ENCODE data around the gene AMMECR1. TPM values are rescaled to one million over a fixed set of nuclear protein-coding genes. Genes with fewer than 3 reads are reported as not detected.

Gene AMMECR1
- total RNA-seq, 1 donor from 2014 or later, result 1.7 TPM

DNA sequence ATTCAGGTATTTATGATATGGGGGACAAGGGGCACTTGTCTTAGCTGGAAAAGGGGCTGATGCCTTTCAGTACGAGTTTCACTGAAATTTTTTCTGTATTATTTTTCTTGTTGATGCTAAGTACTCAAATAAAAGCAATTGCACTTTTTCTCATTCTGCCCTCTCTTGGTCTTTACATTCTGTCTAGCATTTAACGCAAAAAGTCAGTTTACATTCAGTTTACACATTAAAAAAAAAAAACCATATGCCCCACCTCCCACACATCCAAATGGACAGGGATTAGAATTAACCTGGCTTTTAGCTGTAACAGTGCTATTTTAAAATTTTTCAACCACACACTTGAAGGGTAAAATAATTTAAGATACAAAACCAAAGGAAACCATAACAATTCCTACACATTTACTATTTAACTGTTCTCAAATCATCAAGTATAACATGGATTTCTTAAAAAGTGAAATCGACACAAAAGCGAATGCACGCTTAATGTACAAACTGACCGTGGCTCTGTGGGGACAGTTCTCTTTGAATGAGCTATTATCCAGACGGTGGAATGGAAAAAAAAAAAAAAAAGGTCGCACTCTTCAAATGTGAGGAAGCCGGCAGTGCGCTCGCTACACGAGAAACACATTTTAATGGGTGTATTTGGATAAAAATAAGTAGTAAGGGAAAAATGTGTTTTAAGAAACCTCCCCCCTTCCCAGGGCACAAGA is 1.4 kb downstream of the AMMECR1 start:
- intact Hi-C loops (cut with micrococcal nuclease), result no loop called here
- DNase-seq (no peak), ATAC-seq (no peak)

DNA sequence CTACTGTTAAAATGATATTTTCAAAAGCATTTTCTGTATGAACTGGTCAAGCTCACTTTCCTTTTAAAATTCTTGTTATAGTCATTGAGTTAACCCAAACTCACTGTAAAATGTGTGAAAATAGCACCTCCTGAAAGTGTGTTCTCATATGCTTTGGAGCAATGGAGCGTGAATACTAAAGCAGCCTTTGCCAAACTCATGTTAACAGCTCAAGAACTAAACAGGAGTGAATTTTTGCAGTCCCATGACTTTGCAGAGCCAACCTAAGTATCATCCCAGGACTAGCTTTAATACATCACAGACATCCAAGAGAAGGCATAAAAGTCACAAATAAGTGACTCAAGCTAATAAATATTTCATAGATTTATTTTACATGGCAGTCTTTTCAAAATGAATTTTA is 2.3 kb downstream of the AMMECR1 start:
- ATAC-seq (no peak), DNase-seq (no peak)
- intact Hi-C loops (cut with micrococcal nuclease), result no loop called here

DNA sequence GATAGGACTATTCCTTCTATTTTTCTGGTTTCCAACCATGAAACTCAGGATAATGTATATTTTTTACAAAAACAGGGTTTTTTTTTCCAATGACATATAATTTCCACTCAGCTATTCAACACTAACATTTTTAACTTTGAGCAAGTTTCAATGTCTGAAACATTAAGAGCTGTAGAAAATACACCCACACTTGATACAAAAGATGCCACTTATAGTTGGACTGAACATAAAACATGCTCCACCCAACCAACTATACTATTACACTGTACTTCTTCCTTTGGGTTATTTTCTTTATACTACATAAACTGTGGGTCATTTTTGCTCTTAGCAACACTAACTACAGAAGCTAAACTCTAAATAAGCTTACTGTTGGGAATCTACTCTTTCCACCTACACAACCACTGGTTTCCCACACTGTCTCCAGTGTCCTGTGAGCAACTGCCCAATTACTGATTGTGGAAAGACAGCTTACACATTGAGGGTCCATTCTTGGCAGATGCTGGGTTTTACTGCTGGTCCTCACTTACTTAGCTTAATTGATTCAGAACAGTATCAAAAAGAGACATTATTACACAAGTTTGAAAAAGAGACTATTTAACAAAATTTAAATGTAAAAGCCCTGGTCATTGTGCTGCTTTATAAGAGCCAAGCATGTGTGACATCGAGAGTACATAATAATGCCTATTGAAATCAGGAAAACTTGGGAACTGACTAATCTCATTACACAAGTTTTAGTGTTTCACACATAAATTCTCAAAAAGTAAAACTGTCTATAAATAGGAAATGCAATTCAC is 6.3 kb downstream of the AMMECR1 start:
- no peak for DNase-seq
- ATAC-seq, result no peak

DNA sequence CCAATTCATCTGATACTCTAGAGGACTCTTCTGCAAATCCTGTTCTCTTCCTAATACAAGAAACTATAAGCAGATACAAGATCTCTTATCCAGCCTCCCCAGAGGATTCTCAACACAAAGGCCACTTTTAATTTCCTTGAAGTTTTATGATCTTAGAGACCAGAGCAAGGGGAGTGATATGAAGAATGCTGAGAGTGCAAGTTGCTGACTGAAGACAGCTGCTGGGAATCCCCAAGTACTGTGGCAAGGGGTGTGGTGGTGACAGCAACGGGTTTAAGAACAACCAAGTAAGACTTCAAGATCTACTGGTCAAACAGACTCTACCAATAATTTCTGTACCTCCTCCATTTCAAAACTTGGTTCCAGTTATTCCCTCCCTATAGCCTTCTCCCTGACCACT is 7.0 kb downstream of the AMMECR1 start:
- no peak for ATAC-seq
- DNase-seq, result no peak
- intact Hi-C loops (cut with micrococcal nuclease), result no loop called here

More for the DNA sequence above, 6.3 kb downstream of the AMMECR1 start:
- intact Hi-C loops (cut with micrococcal nuclease), result no loop called here

DNA sequence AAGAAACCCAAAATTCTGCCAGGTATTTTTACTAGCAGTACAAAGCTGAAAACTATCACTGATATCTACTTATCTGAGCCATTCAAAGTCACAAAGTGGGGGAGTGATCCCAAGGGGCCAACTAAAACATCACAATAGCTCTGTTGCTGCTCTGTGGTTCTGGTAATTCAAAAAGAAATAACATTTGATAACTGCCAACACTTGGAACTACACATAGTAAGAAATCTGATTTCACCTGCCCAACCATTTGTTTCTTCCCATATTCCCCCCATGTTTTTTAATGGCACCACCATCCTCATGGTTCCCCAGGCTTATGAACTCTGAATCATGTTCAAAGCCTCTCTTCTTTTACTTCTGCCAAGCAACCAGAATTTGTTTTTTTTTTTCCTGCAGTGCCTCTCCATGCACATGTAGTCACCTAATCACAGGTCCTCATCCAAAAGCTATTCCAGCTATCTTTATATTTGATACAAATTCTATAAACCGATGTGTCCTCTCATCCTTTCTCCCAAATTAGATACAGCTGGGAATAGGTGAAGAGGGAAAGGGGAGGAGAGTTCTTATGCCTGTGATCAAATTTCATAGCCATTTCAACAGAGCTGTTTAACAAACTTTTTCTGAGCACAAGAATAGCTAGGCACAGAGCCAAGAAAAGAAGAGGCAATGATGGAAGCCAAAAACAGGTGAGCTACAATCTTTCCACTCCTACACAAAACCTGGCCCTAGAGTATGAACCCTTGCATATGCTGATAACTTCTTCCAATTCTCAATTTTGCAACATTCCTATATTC is 7.7 kb downstream of the AMMECR1 start:
- DNase-seq (no peak), ATAC-seq (no peak)
- intact Hi-C loops (cut with micrococcal nuclease), result no loop called here

DNA sequence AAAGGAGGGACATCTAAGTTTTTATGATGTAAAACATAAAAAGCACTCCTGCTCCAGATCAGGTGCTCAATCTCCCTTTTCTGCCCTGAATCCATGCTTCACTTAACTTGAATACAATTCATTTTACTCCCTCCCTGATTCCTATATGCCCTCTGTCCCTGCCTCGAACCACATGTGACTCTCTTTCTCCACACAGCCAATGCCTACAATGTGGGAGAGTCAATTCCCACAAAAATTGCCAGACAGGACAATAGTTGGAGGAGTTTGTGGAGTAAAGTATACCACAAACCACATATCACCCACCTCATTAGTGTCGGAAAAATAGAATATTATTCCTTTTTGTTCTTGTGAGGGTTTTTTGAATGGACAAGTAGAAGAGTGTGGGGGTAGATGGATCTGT is 9.7 kb downstream of the AMMECR1 start:
- intact Hi-C loops (cut with micrococcal nuclease), result no loop called here
- ATAC-seq, result no peak
- no peak for DNase-seq

DNA sequence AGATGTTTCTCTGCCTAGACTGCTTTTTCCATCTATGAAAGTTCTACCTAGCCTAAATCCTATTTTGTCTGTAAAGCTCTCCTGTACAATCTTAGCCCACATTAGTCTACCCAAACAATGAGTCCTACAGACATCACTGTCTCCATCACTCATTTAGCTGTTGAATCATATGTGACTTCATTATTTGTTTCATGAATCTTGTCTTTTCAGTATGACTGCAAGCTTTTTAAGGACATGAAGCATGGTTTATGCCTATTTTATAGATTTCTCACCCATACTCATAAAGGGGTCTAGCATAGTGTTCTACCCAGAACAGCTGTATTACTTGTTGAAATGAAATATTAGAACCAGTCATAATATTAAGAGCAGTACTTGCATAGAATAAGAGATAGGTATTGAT is 13.0 kb downstream of the AMMECR1 start:
- intact Hi-C loops (cut with micrococcal nuclease), result no loop called here
- DNase-seq (no peak), ATAC-seq (no peak)

DNA sequence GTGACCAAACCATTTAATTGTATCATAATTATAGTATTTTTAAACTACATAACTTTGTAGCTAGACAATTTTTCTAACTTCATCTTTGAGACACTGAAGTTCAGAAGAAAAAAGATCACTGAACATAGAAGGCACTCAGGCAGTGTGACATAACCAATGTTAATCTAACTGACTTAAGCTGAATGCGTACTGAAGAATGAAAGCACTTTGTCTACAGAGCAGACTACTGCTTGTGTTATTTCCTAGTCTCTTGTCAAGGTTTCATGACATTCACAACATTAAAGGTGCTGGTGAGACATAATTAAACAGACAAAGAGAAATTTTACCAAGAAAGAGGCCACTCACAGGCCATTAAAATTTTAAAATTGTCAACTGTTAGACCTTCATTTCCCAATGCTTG is 13.5 kb downstream of the AMMECR1 start:
- DNase-seq (no peak), ATAC-seq (no peak)
- intact Hi-C loops (cut with micrococcal nuclease), result no loop called here

DNA sequence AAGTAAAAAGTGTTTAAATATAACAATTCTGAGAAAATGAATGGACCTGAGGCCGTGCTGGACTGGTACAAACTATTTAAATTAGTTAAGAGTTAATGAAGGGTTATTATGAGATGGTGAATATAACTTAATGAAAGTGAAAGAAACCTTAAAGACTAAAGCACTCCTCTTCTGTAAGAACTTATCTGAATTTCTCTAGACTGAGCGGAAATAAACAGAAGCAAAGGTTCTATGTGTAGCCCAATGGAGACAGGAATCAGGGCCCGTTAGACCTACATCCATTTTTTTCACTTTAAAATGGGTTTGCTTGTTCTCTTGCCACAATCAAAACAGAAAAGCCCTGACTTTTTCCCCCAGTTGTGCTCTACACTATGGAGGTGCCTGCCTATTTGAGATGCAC is 14.9 kb downstream of the AMMECR1 start:
- intact Hi-C loops (cut with micrococcal nuclease), result no loop called here
- ATAC-seq, result no peak
- no peak for DNase-seq

DNA sequence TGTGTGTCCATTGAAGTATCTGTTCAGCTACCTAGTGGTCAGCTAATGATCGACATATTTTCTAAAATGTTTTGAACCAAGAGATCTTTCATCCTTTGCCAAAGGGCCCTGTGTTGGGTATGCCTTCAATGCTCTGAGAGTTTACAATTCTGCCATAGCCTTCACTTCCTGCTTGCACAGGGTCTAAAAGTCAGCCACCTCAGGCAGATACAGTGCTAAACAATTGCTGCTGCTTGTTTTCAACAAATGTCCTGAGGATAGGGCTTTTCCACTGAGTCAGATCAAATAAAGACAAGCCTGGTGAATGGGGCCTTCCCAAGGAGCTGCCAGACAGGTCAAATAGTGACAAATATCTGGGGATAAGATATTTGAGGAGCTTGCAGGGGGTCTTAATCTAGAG is 16.7 kb downstream of the AMMECR1 start:
- ATAC-seq (no peak), DNase-seq (no peak)
- intact Hi-C loops (cut with micrococcal nuclease), result no loop called here

DNA sequence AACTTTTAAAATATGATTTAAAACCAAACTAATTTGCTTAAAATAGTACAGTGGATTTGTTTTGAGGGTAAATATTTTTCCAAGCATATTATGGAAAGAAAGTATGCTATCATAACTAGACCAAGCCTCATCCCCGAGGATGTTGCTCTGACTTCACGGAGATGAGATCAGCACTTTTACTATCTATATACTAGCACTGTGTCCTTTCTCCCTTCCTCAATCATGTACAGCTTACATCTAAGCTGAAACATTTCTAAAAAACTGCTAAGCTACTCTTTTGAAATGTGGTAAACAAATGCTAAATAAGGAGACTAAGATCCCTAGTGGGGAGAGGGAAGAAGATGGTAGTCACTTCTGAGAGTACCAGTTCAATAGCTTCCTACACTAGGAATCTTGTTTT is 23.8 kb downstream of the AMMECR1 start:
- intact Hi-C loops (cut with micrococcal nuclease), result no loop called here
- ATAC-seq, result no peak
- no peak for DNase-seq

DNA sequence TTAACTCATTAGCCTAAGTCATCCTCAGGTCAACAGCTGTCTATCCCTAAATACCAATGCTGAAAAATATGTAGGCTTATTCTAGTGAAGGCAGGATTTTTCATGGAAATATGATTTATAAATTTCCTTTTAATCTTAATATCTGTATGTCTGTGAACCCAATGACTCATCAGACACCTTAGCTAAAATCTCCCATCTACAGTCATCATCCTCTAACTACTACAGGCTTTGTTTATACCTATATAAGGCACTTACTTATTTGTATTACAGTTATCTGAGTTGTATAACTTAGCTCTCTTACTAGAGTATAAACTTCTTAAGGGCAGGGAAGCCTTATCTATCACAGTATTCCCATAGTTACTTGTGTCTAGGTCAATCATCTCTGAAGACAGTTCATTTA is 24.2 kb downstream of the AMMECR1 start:
- intact Hi-C loops (cut with micrococcal nuclease), result no loop called here
- ATAC-seq (no peak), DNase-seq (no peak)

DNA sequence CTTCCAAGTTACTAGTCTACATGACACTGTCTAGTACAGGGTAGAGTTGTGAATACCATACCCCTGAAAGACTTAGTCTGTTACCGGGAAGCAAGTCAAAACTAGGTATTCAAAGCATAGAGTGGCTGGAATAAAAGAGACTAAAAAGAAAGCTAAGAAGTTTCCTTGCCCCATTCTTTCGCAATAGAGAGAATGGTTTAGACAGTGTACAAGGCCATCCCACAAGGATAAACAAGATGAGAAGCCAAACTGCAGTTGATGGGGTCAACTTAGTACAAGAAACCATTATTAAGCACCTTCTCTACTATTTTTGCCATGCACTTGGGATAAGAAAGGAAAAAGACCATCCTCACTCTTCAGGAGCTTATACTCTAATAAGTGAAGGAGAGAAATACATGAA is 30.3 kb downstream of the AMMECR1 start:
- intact Hi-C loops (cut with micrococcal nuclease), result no loop called here
- DNase-seq (no peak), ATAC-seq (no peak)

DNA sequence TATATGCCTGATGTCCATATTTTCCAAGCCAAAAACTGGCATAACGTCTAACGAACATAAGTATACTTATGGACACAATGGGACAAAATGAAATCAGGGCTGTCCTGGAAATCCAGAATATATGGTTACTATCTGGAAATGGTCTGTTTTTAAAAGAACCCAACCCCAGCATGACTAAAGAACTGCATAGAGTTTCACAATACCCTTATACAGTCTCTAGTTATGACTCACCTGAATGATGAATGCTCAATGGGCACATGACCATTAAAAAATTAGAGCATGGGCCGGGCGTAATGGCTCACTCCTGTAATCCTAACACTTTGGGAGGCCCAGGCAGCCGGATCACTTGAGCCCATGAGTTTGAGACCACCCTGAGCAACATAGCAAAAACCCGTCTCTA is 31.8 kb downstream of the AMMECR1 start:
- ATAC-seq (no peak), DNase-seq (no peak)
- intact Hi-C loops (cut with micrococcal nuclease), result no loop called here

DNA sequence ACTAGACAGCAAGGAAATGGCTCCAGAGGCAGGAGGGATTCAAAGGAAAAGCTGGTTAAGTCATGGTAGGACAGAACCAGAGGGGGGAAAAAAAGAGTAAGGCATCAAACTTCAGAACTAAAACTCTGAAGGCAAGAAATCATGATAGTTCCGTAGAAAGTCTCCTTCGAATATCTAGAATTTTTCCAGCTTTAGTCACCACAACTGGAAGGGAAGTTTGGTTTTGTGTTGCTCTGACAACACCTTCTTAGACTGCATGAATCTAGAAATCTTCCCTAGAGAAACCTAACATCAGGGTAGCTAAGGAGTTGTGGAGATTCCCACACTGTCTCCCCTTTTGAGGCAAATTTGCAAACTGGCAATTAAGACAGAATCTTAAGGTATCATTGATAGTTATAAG is 33.7 kb downstream of the AMMECR1 start:
- intact Hi-C loops (cut with micrococcal nuclease), result no loop called here
- ATAC-seq, result no peak
- DNase-seq, result no peak

DNA sequence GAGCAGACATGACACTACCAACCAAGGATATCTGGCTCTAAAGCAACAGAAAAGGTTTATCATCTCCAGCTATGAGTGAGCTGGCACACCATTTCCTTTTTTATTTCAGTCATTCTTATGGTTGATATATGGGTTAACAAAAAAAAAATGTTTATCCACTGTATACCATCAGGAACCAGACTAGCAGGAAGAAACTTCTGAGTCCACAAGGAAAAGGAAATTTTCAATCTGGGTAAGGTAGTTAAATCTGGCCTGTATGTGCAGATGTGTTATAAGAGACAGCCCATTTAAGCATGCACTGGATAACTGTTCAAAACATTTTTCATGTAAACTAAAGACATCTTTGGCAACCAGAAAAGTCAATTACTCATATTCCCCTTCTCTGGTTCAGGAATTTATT is 35.0 kb downstream of the AMMECR1 start:
- intact Hi-C loops (cut with micrococcal nuclease), result no loop called here
- DNase-seq, result no peak
- ATAC-seq, result no peak

DNA sequence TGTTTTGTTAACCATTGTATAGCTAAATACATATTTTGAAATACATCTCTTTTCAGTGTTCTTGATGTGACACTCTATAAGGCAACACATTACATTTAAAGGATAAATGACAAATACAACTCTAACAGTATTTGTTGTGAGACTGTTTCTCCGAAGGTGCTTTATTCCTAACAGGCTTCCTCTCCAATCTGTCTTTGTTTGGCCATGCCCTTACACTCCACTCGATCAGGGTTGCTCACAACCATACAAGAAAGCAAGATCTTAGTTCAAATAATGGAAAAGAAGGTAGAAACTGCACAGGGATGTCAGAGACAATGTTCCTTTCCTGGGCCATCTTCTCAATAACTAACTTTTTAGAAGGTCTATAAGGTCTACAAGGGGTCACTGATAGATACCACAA is 36.5 kb downstream of the AMMECR1 start:
- intact Hi-C loops (cut with micrococcal nuclease), result no loop called here
- ATAC-seq (no peak), DNase-seq (no peak)

DNA sequence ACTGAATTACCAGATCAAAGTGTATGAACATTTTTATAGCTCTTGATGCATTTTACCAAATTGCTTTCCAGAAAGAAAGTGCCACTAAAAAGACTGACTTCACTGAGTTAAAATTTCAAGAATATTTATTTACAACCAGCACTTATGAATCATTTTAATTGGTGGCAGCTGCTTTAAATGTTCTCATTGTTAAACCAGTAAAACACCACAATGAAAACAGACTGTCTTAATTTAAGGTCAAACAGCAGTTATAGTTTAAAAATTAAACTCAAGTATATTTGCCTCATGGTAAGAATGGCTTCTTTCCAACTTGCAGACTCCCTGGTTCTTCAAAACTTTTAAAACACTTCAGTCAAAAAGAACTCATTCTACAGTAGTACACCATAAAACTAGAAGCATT is 36.9 kb downstream of the AMMECR1 start:
- intact Hi-C loops (cut with micrococcal nuclease), result no loop called here
- ATAC-seq, result no peak

DNA sequence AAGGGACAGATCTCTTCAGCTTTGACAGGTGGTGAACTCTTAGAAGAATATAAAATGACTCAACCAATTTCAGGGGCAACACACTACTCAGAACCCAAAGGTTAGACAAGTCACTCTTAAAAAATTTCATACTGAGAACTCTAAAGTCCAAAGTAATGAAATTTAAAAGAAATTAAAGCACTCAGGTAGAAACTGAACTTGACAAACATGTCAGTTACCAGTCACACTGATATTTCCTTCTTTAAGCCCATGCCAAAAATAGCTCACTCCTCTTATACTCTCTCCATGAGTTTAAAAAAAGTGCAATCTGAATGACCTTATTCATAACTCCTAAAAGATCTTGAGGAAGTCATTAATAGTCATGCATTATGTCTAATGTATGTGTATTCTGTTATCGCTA is 40.3 kb downstream of the AMMECR1 start:
- no peak for ATAC-seq
- no peak for DNase-seq
- intact Hi-C loops (cut with micrococcal nuclease), result no loop called here

More for the DNA sequence above, 36.9 kb downstream of the AMMECR1 start:
- no peak for DNase-seq

DNA sequence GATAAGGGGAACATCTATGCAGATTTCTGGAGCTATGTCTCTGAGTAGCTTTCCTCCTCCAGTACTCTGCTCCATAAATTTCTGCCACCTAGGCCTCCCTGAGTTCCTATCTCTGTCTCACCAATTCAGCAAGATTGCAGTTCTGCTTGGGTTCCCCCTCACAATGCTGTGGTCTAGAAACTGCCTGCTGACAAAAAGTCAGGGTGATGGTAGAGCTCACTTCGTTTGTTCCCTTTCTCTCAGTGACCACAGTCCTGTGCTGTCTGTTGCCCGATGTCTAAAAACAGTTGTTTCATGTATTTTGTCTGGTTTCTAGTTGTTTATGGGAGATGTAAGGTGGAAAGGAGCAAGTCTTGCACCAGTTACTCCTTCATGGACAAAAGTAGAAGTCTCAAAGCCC is 41.1 kb downstream of the AMMECR1 start:
- intact Hi-C loops (cut with micrococcal nuclease), result no loop called here

More for the DNA sequence above, 41.1 kb downstream of the AMMECR1 start:
- ATAC-seq (no peak), DNase-seq (no peak)

Measured in left ventricle myocardium superior (tissue), 1 donor.